Caco-2 (cell line): ENCODE results near the gene UBR4. TPM values are rescaled to one million over a fixed set of nuclear protein-coding genes. Genes with fewer than 3 reads are reported as not detected.

Experiments used
- BruUV-seq: library from RNA; stranded (reverse); fragments of 400-500 nt; replicated peaks from 2 replicates; lab custom pipeline; 2021; lab: Mats Ljungman, UMichigan
- CTCF ChIA-PET: fragments of 300-600 bp; sonication (Branson Sonifier 250); formaldehyde crosslinking; loops from one replicate; lab custom pipeline; 2022; ENCODE audit warnings: antibody characterized with exemption; lab: Charles Lee
- POLR2A ChIA-PET: fragments of 300-600 bp; sonication (Branson Sonifier 250); formaldehyde crosslinking; loops from one replicate; lab custom pipeline; 2022; ENCODE audit warnings: antibody characterized with exemption; lab: Charles Lee
- DNase-seq, 2 experiments: peaks; one replicate each; pipeline versions ENCODE4 v3.0.0 to v3.0.0-alpha.2; 2020 to 2022
- H3K27me3 ChIP-seq: replicated peaks from 2 replicates; pipeline ENCODE4 v1.6.0; 2011; ENCODE audit warnings: low read length; ENCODE audit not compliant: control insufficient read depth, insufficient read depth
- H3K36me3 ChIP-seq: 2 replicates; pipeline ENCODE4 v1.5.1; 2011; ENCODE audit warnings: low read length; ENCODE audit not compliant: control insufficient read depth, insufficient read depth
- H3K4me1 ChIP-seq: fragments of 250-450 bp; sonication (Bioruptor Pico); 2 replicates; pipeline ENCODE4 v1.5.1; 2020; ENCODE audit warnings: mild to moderate bottlenecking
- H3K4me3 ChIP-seq: 2 replicates; pipeline ENCODE4 v1.5.1; 2011; ENCODE audit warnings: low read depth, mild to moderate bottlenecking, control low read depth, low read length
- H3K9me3 ChIP-seq: fragments of 250-450 bp; sonication (Bioruptor Pico); 2 replicates; pipeline ENCODE4 v1.5.1; 2020; ENCODE audit warnings: mild to moderate bottlenecking, moderate library complexity
- H3K27ac Mint-ChIP-seq: one replicate; pipeline ENCODE4 v1.8.0; 2022; ENCODE audit warnings: mixed read lengths; ENCODE audit not compliant: unreplicated experiment
- H3K27me3 Mint-ChIP-seq: one replicate; pipeline ENCODE4 v1.8.0; 2022; ENCODE audit warnings: mixed read lengths; ENCODE audit not compliant: insufficient read depth, unreplicated experiment
- H3K36me3 Mint-ChIP-seq: one replicate; pipeline ENCODE4 v1.8.0; 2022; ENCODE audit warnings: mild to moderate bottlenecking, mixed read lengths; ENCODE audit not compliant: insufficient read depth, unreplicated experiment
- H3K4me1 Mint-ChIP-seq: one replicate; pipeline ENCODE4 v1.8.0; 2022; ENCODE audit warnings: low read depth, mixed read lengths; ENCODE audit not compliant: unreplicated experiment
- H3K4me3 Mint-ChIP-seq: one replicate; pipeline ENCODE4 v1.8.0; 2022; ENCODE audit warnings: mild to moderate bottlenecking, moderate library complexity, mixed read lengths; ENCODE audit not compliant: unreplicated experiment
- H3K9me3 Mint-ChIP-seq: one replicate; pipeline ENCODE4 v1.8.0; 2022; ENCODE audit warnings: mixed read lengths; ENCODE audit not compliant: unreplicated experiment
- intact Hi-C: fragments of 100-400 bp; cut with micrococcal nuclease; formaldehyde crosslinking; loops from one replicate; pipeline ENCODE4 v1.10.0; 2022; ENCODE audit not compliant: unreplicated experiment
- total RNA-seq: library from RNA; stranded (reverse); gene quantifications from 2 replicates; pipeline ENCODE4 v1.2.3, GENCODE V29; 2022
- TF ChIP-seq, protein P1 (sequence below), 2 experiments: fragments of 200-600 bp in 1 of 2; IDR thresholded peaks; 1 replicate in 1 of 2; 2 replicates in 1 of 2; pipeline versions ENCODE4 v1.5.1 to v1.8.0; 2011 to 2022; ENCODE audit warnings: antibody characterized with exemption in 1 of 2, control low read depth in 1 of 2, inconsistent platforms in 1 of 2, low read depth in 1 of 2, low read length in 1 of 2, mild to moderate bottlenecking in 1 of 2, moderate library complexity in 1 of 2; ENCODE audit not compliant: insufficient read depth in 1 of 2, severe bottlenecking in 1 of 2, unreplicated experiment in 1 of 2

UBR4 gene
- total RNA-seq, 1 experiment from 2014 or later, result 317 TPM

DNA sequence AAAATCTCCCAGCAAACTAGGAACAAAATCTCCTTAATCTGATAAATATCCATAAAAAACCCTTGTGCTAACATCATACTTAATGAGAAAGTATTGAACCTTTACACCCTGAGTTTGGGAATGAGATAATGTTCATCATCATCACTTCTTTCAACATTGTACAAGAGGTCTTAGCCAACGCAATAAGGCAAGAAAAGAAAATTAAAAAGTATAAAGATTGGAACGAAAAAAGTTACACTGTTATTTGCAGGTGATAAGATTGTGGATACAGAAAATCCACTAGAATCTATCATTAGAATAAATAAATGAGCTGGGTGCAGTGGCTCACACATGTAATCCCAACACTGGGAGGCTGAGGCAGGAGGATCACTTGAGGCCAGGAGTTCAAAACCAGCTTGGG, 76.7 kb downstream of the UBR4 start:
- POLR2A ChIA-PET, result no interaction called here
- Histone ChIP-seq H3K36me3 (peaks cover 3% of the 10 kb centered on the region), H3K4me3 (no peak overlapping the region), H3K9me3 (no peaks in the 10 kb centered on the region), H3K4me1 (no peaks in the 10 kb centered on the region; the same call in 1 of the 2 replicates), H3K27me3 (no peaks in the 10 kb centered on the region)
- peaks cover 7% of the 10 kb centered on the region for H3K4me1 Mint-ChIP-seq
- H3K9me3 Mint-ChIP-seq, result no peaks in the 10 kb centered on the region
- TF ChIP-seq, protein P1, sequence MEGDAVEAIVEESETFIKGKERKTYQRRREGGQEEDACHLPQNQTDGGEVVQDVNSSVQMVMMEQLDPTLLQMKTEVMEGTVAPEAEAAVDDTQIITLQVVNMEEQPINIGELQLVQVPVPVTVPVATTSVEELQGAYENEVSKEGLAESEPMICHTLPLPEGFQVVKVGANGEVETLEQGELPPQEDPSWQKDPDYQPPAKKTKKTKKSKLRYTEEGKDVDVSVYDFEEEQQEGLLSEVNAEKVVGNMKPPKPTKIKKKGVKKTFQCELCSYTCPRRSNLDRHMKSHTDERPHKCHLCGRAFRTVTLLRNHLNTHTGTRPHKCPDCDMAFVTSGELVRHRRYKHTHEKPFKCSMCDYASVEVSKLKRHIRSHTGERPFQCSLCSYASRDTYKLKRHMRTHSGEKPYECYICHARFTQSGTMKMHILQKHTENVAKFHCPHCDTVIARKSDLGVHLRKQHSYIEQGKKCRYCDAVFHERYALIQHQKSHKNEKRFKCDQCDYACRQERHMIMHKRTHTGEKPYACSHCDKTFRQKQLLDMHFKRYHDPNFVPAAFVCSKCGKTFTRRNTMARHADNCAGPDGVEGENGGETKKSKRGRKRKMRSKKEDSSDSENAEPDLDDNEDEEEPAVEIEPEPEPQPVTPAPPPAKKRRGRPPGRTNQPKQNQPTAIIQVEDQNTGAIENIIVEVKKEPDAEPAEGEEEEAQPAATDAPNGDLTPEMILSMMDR (IDR thresholded peaks at IDR 0.05; ENCODE audit: insufficient read depth in 1 of 2, low read depth in 1 of 2, low read length in 1 of 2, severe bottlenecking in 1 of 2, unreplicated experiment in 1 of 2), result no peak
- CTCF ChIA-PET, result no interaction called here
- no TSS peak for BruUV-seq
- DNase-seq, result no peak
- intact Hi-C loops, result no loop called here
- peaks cover 96% of the 10 kb centered on the region for H3K36me3 Mint-ChIP-seq
- H3K27ac Mint-ChIP-seq, result no peak overlapping the region
- no peaks in the 10 kb centered on the region for H3K27me3 Mint-ChIP-seq
- no peak overlapping the region for H3K4me3 Mint-ChIP-seq

DNA sequence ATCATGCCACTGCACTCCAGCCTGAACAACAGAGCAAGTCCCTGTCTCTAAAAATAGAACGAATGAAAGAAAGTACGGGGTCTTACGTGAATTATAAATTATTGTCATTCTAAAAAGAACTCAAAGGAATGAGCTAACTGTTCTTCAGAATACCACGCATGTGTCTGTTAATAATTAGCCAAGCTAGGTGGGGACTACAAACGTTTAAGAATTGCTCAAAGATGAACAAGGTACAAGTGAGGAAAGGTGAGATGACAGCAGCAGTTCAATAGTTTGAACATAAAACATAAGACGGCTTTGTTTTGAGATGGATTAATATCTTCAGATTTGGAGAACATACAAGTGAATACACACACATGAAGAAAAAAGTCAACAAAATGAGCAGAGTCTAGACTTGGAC, 79.6 kb downstream of the UBR4 start:
- Mint-ChIP-seq H3K27me3 (no peaks in the 10 kb centered on the region), H3K4me3 (no peak overlapping the region), H3K9me3 (no peaks in the 10 kb centered on the region), H3K36me3 (peaks cover 93% of the 10 kb centered on the region), H3K4me1 (peaks cover 7% of the 10 kb centered on the region), H3K27ac (no peak overlapping the region)
- ChIA-PET CTCF (interaction anchor here (0.7 kb wide), 1 partner anchor 40 kb away, joined by 3 read pairs; no protein-coding TSS in a partner anchor), POLR2A (no interaction called here)
- H3K27me3 ChIP-seq, result no peaks in the 10 kb centered on the region
- intact Hi-C loops, result no loop called here
- H3K9me3 ChIP-seq, result no peaks in the 10 kb centered on the region
- no peak for DNase-seq
- H3K36me3 ChIP-seq, result peaks cover 4% of the 10 kb centered on the region
- TF ChIP-seq, protein P1 (IDR thresholded peaks at IDR 0.05; ENCODE audit: insufficient read depth in 1 of 2, low read depth in 1 of 2, low read length in 1 of 2, severe bottlenecking in 1 of 2, unreplicated experiment in 1 of 2), result no peak
- no TSS peak for BruUV-seq
- no peak overlapping the region for H3K4me3 ChIP-seq
- no peaks in the 10 kb centered on the region; the same call in 1 of the 2 replicates for H3K4me1 ChIP-seq

DNA sequence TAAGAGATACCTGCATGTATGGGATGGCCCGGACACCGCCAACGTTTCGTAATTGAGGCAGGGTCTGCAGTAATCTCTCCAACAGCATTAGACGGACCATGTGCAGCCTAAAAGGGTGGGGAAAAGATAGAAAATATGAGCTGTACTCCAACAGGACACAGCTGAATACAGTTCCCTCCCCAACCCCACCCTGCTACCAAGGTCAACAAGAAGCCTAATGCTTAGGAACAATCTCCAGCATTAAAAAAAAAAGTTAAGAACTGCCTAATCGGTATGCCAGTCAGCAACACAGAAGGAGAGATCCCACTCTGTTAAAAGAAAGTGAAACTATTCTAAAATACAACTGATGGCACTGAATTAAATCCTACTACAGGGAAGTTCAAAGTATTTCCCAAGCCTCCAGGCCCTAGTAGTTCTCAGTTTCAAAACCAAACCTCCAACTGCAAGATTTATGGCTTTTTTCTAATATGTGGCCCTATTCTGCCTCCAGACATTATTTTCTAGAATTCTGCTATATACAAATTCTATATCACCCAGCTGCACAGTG, 81.0 kb downstream of the UBR4 start:
- Histone ChIP-seq H3K9me3 (no peaks in the 10 kb centered on the region), H3K36me3 (peaks cover 6% of the 10 kb centered on the region), H3K27me3 (no peaks in the 10 kb centered on the region), H3K4me1 (no peaks in the 10 kb centered on the region), H3K4me3 (no peak overlapping the region)
- TF ChIP-seq, protein P1 (IDR thresholded peaks at IDR 0.05; ENCODE audit: insufficient read depth in 1 of 2, low read depth in 1 of 2, low read length in 1 of 2, severe bottlenecking in 1 of 2, unreplicated experiment in 1 of 2), result no peak
- intact Hi-C loops, result no loop called here
- Mint-ChIP-seq H3K36me3 (peaks cover 93% of the 10 kb centered on the region), H3K9me3 (no peaks in the 10 kb centered on the region), H3K4me3 (no peak overlapping the region), H3K27me3 (no peaks in the 10 kb centered on the region), H3K27ac (no peak overlapping the region), H3K4me1 (peaks cover 7% of the 10 kb centered on the region)
- CTCF ChIA-PET, result no interaction called here
- no peak for DNase-seq
- POLR2A ChIA-PET, result no interaction called here
- no TSS peak for BruUV-seq
